WTC11 (cell line): ENCODE measurements around the gene ZNF185.

Source experiments
- ELF4 ChIP-seq: sonication (generic); formaldehyde crosslinking; IDR thresholded peaks from 2 replicates; pipeline ENCODE4 v1.8.1; 2022; ENCODE audit warnings: low read depth, mild to moderate bottlenecking, moderate library complexity, missing genetic modification reagents
- ZBTB21 ChIP-seq: sonication (generic); formaldehyde crosslinking; IDR thresholded peaks from 2 replicates; pipeline ENCODE4 v1.8.1; 2023; ENCODE audit warnings: mild to moderate bottlenecking, missing genetic modification reagents, borderline replicate concordance

DNA sequence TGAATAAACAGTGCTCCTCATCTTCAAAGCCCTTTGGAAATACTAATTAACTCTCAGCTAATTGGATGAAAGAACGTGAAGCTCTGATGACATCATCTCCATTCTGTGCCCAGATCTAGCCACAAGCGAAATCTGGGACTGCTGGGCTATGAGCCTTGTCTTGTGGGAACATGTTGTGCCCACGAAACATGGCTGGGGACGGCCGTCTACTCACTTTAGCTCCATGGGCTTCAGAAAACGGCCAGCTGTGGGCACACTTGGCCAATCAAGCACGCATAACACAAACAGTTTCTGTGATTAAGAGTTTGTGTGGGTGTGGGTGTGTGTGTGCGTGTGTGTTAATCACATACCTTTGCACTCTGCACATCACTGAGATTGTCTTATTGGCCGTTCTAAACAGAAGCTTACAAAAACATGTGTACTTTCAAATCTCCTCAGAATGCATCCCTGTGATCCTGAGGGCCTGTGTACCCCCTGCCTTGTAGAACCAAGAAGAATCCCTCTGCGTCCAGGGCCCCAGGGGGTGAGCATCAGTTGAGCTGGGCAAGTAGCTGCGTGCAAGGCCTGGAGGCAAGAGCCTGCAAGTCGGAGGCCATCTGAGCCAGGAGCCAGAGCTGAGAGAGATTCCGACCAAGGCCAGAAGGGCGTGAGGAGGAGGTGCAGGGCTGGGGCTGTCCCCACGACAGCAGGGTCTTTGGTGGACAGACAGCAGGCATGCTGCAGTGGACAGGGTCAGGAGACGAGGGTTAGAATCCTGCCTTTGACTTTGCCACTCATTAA, 18.7 kb upstream of the ZNF185 start:
- TF ChIP-seq ZBTB21 (no peak), ELF4 (CRISPR knock-in tag) (no peak)
